NCI-H69 (cell line): Measurements from ENCODE around the gene VSIG10.
A peak's percentile ranks its signal among the peaks of the same experiment; 100 is the strongest.

Source experiments
- DNase-seq: peaks from one replicate; lab custom pipeline; 2025; lab: John Stamatoyannopoulos, UW

Gene VSIG10

DNA sequence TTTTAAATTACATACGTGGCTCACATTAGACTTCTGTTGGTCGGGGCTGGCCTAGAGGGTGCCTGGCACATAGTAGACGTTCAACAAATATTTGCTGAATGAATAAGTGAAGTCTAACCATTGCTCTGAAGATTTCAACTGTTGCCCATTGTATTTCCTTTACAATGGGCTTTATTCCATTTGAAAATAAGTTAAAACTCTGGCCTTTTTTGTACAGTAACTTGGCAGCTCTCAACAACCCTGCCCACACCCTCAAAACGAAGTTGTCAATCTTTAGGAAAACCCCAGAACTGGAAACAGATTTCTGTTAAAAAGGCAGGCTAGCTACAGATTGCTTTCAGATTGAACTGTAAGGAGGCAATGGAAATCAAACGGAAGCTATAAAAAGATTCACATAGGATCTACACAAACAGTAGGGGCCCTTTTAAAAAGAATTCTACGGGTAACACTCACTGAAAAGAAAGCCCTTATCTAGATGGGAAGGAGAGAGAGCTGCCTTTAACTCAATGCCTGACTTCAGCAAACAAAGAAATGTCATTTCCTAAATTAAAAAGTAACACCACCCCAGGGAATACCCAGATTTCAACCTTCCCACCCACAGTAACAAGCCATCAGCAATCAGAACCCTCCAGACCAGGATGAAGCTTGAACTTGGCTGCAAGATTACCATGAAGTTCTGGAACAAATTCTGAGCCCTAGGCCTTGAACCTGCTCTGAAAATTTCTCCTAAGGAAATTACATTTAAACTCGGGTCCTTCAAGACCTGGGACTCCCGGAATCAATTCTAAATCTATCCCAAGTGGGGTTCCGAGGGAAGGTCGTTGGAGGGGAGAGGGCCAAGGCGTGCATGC, 44.2 kb downstream of the VSIG10 start:
- peak; percentile 72 for DNase-seq

DNA sequence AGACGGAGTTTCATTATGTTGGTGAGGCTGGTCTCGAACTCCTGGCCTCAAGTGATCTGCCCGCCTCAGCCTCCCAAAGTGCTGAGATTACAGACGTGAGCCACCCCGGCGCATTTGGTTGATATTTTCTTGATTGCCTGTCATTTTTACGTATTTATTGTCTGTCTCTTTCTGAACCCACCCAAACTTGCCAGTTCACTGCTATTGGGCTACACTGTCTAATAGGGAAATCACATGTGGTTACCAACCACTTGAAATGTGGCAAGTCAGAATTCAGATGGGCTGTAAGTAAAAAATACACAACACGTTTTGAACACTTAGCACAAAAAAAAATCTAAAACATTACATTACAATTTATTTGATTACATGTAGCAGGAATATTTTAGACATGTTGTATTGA, 44.9 kb downstream of the VSIG10 start:
- peak; percentile 29 for DNase-seq

DNA sequence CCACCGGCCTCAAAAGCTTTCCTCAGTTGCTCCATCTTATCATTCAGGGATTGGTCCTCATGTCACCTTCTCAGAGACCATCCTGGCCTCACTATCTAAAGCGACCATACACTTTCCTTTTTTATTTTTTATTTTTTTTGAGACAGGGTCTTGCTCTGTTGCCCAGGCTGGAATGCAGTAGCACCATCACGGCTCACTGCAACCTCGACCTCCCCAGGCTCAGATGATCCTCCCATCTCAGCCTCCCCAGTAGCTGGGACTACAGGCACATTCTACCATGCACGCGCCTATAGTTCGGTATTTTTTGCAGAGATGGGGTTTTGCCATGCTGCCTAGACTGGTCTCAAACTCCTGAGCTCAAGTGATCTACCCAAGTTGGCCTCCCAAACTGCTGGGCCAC, 45.6 kb downstream of the VSIG10 start:
- DNase-seq: no peak

DNA sequence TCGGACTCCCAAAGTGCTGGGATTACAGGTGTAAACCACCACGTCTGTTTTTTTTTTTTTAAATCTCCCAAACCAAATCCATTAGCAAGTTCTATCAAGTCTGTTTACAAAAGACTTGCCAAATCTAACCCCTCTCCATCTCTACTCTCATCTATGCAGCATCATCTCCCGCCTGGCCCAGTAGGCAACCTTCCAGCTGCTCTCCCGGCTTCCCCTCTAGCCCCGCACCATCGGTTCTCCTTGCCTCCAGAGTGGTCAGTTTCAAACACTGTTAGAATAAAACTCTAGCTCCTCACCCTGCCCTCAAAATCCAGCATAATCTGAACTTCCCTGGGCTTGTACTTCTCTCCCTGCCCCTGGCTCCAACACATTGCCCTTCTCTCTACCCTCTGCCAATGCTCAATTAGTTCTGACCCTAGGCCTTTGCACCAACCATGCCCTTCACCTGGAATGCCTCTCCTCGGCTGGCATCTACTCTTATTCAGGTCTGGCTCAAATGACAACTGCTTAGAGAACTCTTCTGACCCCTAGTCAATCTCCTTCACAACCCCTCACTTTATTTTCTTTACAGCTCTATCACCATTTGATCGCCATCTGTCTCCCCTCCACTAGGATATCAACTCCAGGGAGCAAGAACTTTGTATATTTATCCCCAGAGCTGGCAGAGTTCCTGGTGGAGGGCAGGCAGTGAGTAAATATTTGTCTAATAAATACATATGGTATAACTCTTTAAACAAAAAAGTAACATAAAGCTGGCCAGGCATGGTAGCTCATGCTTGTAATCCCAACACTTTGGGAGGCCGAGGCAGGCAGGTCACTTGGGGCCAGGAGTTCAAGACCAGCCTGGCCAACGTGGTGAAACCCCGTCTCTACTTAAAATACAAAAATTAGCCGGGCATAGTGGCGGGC, 47.7 kb downstream of the VSIG10 start:
- peak; percentile 93 for DNase-seq

DNA sequence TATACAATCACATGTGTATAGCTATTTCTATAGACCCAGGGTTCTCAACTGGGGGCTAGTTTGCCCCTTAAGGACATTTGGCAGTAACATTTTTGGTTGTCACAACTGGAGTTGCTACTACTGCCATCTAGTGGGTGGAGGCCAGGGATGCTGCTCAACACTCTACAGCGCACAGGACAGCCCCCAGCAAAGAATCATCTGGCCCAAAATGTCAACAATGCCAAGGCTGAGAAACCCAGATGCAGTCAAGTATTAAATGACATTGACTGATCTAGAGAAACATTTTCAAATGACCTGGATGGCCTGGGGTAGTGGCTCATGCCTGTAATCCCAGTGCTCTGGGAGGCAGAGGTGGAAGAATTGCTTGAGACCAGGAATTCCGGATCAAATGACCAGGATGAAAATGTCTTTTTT, 48.7 kb downstream of the VSIG10 start:
- DNase-seq: peak; percentile 81

DNA sequence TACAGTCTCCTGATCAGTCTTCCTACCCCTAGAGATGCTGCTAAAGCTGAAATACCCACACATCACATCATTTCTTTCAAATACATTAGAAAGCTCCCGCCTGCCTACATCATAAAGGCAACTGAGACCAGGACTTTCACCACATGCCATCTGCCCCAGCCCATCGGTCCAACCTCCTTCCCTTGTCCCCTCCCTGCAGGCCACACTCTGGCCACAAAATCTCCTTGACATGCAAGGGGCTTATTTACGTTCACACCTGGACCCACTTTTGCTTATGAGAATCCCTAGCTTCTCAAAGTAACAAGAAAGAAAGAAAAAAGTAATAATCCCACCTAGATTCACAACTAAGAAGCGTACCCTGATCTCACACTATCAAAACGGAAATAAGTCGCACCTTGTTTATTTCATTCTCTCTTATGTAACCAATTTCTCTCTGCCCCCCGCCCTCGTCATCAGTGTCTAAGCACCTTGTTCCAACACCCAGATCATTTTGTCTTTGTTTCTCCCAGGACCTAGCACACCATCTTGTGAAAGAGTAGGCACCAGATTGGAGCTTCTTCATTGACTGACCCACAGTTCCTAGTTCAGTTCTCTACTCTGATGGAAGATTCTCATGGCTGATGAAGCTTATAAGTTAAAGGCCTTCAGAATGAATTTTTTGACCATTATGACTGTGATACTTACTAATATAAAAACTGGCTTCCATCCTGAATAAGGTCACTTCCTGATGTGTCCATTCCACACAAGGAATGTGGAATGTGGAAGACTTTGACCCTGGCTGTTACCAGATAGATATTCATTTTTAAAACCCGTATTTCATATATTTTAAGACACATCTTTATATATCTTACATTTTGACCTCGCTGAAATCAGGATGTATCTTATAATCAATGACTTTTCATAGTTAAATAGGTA, 50.5 kb downstream of the VSIG10 start:
- no peak for DNase-seq

DNA sequence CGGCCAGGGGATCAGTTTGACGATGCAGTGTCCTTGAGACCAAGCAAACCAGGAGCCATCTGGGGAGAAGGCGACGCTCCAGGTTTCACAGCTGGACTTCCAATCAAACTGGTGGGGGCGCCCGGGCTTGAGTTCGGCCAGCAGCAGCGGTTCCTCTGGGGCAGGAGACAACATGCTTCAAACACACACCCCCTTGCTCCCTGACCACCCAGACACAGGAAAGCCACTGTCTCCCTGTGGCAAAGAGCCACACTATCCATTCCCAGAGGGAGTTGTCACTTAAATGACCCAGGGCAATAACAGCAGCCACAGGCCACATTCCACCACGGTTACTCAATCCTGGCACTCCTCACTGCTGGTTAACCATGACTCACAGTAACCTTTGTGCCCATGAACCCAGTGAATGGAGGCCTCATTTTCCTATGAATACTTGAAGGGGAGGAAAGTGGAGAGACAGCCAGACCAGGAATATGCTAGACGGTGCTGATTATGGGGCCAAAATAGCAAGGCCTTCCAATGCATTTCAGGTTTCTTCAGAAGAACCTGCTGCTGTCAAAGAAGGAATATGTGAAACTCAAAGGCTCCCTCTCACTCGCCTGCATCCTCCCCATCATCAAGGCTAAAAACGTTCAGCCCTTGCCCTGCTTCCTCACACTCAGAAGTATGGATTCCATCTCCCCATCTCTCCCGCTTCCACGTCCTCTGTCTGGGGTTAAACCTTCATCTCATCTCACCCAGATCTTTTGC, 51.3 kb downstream of the VSIG10 start:
- DNase-seq: no peak

DNA sequence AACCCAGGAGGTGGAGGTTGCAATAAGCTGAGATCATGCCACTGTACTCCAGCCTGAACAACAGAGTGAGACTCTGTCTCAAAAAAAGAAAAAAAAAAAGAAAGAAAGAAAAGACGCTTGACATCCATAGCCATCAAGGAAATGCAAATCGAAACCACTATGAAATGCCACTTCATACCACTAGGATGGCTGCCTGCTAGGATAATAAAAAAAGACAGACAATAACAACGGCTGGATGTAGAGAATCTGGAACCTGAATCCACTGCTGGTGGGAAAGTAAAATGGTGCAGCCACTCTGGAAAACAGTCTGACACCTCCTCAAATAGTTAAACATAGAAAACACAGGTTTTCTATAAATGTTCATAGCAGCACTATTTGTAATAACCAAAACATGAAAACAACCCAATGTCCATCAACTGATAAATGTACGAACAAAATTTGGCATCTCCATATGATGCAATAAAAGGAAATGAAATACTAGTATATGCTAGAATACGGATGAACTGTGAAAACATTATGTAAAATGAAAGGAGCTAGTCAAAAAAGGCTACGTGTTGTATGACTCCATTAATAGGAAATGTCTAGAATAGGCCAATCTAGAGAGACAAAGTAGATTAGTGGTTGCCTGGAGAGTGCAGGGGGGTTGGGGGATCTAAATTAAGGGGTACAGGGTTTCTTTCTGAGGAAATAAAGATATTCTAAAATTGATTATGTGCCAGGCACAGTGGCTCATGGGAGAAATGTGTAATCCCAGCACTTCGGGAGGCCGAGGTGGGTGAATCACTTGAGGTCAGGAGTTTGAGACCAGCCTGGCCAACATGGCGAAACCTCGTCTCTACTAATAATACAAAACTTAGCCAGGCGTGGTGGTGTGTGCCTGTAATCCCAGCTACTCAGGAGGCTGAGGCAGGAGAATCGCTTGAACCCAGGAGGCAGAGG, 52.6 kb downstream of the VSIG10 start:
- DNase-seq: no peak

DNA sequence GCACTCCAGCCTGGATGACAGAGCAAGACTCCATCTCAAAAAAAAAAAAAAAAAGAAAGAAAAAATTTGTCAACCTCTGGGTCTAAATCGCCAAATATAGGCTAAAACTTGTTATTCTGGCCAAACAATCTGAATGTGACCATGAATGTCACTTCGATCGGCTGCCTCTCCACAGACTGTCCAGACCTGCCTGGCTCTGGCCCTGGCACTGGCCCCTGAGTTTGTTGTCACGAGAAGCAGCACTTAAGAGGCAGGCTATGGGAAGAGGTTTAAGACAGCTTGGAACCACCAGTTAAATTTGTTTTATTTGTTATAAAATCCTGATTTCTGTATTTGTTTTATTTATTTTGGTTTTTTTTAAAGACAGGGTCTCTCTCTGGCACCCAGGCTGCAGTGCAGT, 57.4 kb downstream of the VSIG10 start:
- DNase-seq: no peak

DNA sequence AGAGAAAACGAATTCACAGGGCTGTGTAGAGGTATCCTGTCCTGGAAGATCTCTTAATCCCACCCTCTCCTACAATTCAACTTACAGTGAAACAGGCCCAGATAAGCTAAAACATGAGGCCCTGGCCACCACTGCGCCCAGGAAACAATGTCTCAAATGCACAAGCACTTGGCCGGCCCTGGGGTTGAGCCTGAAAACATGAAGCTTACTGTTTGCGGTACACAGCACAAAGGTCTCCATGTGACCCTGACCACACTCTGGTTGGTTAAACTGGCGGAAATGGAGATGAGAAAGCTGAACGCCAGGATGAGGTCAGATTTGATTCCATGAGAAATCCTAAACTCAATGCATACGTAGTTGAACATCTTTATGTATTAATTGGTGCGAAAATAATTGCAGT, 59.2 kb downstream of the VSIG10 start:
- DNase-seq: no peak

DNA sequence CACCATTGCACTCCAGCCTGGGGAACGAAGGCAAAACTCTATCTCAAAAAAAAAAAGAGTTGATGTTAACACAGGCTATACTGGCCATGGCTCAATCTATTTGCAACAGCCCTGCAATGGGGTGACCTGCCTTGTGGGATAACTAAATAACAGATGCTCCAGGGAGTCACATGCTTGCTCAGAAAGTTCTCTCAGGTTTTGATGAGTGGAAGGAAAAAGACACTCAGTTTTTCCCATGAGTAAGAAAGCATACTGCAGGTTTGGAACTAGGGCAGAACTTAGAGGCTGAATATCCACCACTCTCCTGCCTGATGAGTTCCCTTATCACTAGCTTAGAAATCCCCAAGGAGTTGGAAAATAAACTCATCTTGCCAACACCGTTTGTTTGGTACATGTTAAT, 59.7 kb downstream of the VSIG10 start:
- DNase-seq: no peak

DNA sequence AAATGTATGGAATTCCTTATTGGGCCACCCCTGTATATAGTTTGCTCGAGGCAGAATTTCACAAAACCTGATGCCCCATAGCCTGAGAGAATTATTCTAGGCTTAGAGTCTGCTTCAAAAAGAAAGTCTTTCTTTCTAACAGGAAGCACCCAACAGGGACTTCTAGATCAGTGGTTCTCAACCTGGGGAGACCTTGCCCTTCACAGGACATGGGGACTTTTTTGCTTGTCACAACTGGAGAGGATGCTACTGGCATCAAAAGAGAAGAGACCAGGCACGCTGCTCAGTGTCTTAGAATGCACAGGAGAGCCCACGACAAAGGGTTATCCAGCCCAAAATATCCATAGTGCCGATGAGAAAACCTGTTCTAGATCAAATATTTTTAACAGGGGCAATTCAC, 61.7 kb downstream of the VSIG10 start:
- DNase-seq: no peak

DNA sequence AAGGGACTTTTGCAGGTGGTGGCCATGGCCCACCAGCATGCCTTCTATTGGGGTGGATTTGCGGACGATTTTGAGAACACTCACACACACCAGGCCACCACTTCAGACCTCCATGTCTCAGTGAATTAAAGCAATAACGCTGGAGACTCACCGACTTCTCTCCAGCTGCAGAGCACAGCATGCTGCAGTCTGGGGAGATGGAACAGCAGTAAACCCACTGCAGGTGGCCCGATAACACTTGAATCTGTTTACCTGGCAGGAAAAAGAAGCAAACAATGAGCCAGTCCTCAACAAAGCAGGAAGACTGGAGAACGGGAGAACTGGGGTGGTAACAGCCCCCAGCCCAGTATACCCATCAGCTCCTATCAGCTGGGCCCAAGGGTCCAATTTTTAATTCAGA, 65.7 kb downstream of the VSIG10 start:
- no peak for DNase-seq

DNA sequence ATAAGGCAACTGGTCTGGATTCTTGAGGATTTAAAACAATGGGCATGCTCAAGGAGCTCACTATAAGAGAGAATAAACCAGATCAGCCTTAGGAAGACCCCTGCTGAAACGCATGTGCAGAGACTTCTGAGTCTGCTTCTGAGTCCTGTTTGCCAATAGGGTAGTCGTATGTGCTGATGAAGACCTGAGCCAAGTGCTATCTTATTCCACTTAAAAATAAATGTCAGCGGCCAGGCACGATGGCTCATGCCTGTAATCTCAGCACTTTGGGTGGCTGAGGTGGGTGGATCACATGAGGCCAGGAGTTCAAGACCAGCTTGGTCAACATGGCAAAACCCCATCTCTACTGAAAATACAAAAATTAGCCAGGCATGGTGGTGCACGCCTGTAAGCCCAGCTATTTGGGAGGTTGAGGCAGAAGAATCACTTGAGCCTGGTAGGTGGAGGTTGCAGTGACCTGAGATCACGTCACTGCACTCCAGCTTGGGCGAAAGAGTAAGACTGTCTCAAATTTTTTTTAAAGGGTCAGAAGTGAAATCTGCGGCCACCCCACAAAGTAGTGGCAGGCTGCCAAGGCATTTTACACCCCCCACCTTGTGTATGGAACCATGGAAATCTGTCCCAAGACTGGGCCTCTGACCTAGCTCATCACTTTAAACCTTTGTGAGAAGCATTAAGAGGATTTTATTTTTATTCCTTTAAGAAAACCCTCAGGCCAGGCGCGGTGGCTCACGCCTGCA, 67.0 kb downstream of the VSIG10 start:
- DNase-seq: no peak

DNA sequence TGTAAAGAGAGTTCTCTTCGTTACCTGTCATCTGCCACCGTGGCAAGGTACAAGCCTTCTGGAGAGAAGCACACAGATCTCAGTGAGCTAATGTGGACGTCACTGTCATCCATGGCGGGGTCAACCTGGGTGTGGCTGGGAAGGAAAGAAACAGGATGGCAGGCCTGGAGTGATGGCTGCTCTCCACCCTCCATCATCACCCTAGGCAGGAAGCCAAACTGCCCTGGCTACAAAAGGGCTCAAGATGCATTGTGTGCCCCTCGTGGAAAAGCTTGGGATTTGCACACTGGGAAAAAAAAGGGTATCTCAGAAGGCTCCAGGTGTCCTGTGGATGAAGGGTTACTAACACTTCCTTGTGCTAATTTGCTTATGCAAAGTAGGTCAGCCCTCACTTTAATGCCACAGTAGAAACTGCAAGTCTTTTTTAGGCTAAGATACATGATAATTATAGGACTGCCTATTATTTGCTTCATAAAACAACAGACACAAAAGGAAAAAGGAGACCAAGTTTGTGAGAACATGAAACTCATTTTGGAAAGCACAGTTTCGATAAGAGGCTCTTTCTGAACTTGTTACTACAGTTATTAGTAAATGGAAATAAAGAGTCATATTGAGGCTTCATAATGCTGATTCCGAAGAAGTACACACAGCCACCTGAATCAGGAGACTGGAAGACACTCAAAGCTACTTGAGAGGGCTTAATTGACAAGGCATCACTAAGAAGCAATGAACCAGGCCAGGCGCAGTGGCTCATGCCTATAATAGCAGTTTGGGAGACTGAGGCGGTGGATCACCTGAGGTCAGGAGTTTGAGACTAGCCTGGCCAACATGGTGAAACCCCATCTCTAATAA, 68.4 kb downstream of the VSIG10 start:
- DNase-seq: peak; percentile 78

DNA sequence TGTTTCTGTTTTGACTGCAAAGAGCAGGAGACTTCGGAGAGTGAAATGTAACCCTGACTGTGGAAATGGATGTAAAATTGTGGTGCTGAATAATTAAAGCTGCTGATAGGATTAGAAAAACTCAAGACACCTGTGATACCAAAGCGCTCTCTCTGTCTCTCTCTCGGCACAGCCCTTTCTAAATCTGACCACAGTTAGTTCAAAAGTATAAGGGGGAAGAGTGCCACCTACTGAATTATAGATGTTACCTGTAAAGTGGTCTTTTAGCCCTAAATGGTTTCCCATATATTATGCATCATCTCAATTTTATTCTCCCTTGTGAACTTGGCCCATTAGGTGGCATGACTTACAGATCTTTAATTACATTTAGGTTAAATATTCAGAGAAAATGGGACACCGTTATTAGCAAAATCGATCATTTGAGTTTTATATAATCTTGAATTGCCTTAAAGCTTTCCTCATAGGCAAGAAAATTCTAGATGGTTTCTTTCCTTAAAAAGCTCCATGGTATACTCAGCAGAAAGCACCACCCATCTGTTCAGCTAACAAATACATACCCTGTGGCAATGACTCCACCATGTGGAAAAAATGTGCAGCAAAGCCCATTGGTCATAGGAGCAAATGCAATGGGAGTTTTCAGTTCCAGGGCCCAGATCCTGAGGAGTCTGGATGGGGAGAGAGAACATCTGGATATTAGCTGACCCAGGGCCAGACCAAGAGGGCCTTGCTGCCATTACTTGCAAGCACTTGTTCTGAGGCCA, 69.2 kb downstream of the VSIG10 start:
- peak; percentile 70 for DNase-seq

DNA sequence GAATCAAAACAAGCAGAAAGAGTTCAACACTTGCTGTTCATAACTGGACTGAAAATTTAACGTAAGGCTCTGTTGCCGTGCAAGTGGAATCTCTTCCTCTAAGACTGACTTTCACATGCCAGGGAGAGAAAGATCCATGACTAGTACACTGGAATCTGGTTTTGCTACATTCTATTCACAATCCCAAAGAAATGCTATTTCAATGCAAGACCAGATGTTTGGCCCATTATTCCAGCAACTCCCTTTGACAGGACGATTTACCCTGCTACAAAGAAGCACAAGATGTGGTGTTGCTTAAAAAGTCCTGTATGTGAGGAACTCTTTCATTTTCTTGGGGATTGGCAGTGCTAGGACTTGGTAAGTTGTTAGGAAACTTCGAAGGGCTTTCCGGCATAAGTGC, 69.9 kb downstream of the VSIG10 start:
- no peak for DNase-seq

DNA sequence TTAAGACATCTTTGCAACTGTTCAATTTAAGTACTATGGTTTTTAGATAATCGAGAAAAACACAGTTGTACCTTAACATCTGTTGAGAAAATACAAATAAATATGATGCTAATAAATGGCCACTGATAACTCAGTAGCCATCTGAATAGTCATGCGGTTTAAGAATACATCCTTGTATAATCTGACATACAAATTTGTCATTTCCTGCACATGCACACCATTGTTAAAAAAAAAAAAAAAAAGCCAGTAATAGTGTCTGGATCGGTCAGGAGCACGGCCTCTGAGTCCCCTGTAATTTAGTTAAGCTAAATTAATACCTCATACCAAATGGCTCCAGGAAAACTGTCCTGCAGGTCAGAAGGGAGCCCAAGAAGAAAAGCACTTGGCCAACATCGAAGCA, 70.5 kb downstream of the VSIG10 start:
- no peak for DNase-seq
